ENCODE results near the gene TOMM20. TPM values are rescaled to one million over a fixed set of nuclear protein-coding genes. Genes with fewer than 3 reads are reported as not detected.

The TOMM20 gene
- total and polyA plus RNA-seq, 2 of the 8 experiments (the other 6 are each of a cell fraction or from before 2014, with no cell fraction given): 71.4 to 168 TPM

DNA sequence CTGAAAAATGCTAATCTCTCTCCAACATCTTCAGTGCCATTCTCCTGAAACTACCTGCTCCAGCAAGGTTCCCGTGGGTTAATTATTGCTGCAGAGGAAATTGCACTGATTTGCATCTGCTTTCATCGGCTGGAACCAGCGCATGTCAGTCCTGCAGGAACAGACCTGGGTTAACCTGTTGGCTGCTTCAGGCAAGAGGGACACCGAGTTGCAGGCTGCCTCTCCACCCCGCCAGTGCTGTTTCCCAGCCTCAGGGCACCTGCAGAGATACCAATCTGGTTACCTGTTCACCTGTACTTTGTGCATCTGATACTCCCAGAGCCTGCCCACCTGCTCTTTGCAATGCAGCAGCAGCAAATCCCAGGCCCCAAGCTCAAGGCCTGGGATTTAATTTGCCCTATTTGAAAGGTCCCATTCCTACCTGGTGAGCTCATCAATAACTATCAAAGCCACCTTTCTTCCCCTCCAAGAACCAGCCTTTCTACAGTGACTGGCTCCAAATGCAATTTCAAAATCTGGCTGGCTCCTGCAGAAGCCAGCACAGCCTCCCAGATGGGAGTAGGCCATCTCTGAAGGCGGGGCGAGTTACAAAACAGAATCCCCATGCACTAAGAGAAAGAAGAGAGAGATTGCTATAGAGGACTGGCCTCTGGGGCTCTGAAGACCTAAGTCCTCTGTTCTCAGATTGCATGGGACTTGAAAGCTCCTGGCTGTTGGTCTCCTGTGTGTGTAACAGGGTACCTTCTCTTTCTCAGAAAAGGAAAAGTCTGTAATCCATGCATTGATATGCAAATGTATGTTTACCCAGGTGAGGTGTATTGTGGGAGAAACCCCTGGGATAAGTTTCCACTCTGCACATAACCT is 67.8 kb downstream of the TOMM20 start (continued):
- TF ChIP-seq, protein P1, sequence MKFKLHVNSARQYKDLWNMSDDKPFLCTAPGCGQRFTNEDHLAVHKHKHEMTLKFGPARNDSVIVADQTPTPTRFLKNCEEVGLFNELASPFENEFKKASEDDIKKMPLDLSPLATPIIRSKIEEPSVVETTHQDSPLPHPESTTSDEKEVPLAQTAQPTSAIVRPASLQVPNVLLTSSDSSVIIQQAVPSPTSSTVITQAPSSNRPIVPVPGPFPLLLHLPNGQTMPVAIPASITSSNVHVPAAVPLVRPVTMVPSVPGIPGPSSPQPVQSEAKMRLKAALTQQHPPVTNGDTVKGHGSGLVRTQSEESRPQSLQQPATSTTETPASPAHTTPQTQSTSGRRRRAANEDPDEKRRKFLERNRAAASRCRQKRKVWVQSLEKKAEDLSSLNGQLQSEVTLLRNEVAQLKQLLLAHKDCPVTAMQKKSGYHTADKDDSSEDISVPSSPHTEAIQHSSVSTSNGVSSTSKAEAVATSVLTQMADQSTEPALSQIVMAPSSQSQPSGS (IDR thresholded peaks at IDR 0.05; ENCODE audit: low read length): 0 out of 2 replicates have a peak, but pooled peaks have one; percentile 19
- TF ChIP-seq, protein P2, sequence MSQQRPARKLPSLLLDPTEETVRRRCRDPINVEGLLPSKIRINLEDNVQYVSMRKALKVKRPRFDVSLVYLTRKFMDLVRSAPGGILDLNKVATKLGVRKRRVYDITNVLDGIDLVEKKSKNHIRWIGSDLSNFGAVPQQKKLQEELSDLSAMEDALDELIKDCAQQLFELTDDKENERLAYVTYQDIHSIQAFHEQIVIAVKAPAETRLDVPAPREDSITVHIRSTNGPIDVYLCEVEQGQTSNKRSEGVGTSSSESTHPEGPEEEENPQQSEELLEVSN (IDR thresholded peaks at IDR 0.05): no peak
- TF ChIP-seq TCF12 (IDR thresholded peaks at IDR 0.05; ENCODE audit: low read depth, low read length): peak; percentile 85; the same call in 1 of the 2 replicates
- TF ChIP-seq JUN (IDR thresholded peaks at IDR 0.05; ENCODE audit: low read depth, low read length): 0 out of 2 replicates have a peak, but pooled peaks have one; percentile 7

Small RNAs within 50 kb of the gene (small RNA-seq; reads per million reads assigned to genes)
- not detected for gene AL732292.1 (ENCODE audit: insufficient read depth)
- gene SNORA14B (ENCODE audit: insufficient read depth): 4.8 reads per million, percentile 60 among the genes with 10 or more reads in this experiment

Other genes with a start within 250 kb of the TOMM20 start
- 108 and 115 TPM in 2 replicates for gene RBM34, start 32.4 kb upstream of the TOMM20 start, total RNA-seq (2021; fragmentation: NEBNext Ultra II Directional; extraction: Animal tissue kit (Norgen Biotek cat#: 25700))
- 18.8 and 28.7 TPM in 2 replicates for gene RBM34, start 32.4 kb upstream of the TOMM20 start, polyA plus RNA-seq (2011; rRNA removed)
- gene ARID4B, start 199.3 kb upstream of the TOMM20 start, total RNA-seq (2021; fragmentation: NEBNext Ultra II Directional; extraction: Animal tissue kit (Norgen Biotek cat#: 25700)): 28.8 and 29.2 TPM in 2 replicates
- gene ARID4B, start 199.3 kb upstream of the TOMM20 start, polyA plus RNA-seq (2011; rRNA removed): 3.3 and 5.1 TPM in 2 replicates
- gene GGPS1, start 199.7 kb upstream of the TOMM20 start, total RNA-seq (2021; fragmentation: NEBNext Ultra II Directional; extraction: Animal tissue kit (Norgen Biotek cat#: 25700)): 40.4 and 43.6 TPM in 2 replicates
- 10.9 and 20.9 TPM in 2 replicates for gene GGPS1, start 199.7 kb upstream of the TOMM20 start, polyA plus RNA-seq (2011; rRNA removed)
- 42.9 and 44.1 TPM in 2 replicates for gene TBCE, start 238.6 kb upstream of the TOMM20 start, total RNA-seq (2021; fragmentation: NEBNext Ultra II Directional; extraction: Animal tissue kit (Norgen Biotek cat#: 25700))
- gene TBCE, start 238.6 kb upstream of the TOMM20 start, polyA plus RNA-seq (2011; rRNA removed): 14.5 and 22.7 TPM in 2 replicates

Data from H1 (cell line).